Iris pigment epithelial cell (primary cell): ENCODE results near the gene PKHD1.

Experiments
- DNase-seq: peaks from one replicate; pipeline ENCODE4 v3.0.0-alpha.2; 2011; ENCODE audit warnings: low read depth

Gene PKHD1

GRCh38 chr6:51616243-51616642 lies 471.2 kb downstream of the PKHD1 start:
- DNase-seq = no peak

GRCh38 chr6:51614725-51615124 lies 472.7 kb downstream of the PKHD1 start:
- DNase-seq = no peak

- no peak for DNase-seq
Measured at GRCh38 chr6:51613558-51613957, 473.9 kb downstream of the PKHD1 start.

- DNase-seq = no peak
Measured at GRCh38 chr6:51608932-51609331, 478.5 kb downstream of the PKHD1 start.

- DNase-seq = no peak
Measured at GRCh38 chr6:51608383-51608782, 479.0 kb downstream of the PKHD1 start.

- no peak for DNase-seq
Measured at GRCh38 chr6:51600514-51600913, 486.9 kb downstream of the PKHD1 start.

- no peak for DNase-seq
Measured at GRCh38 chr6:51598171-51598570, 489.2 kb downstream of the PKHD1 start.

- no peak for DNase-seq
Measured at GRCh38 chr6:51594981-51595380, 492.4 kb downstream of the PKHD1 start.

GRCh38 chr6:51585264-51585663 lies 502.1 kb downstream of the PKHD1 start:
- DNase-seq = no peak

GRCh38 chr6:51584163-51584562 lies 503.2 kb downstream of the PKHD1 start:
- DNase-seq = no peak

- no peak for DNase-seq
Measured at GRCh38 chr6:51578994-51579393, 508.4 kb downstream of the PKHD1 start.

GRCh38 chr6:51578362-51578761 lies 509.1 kb downstream of the PKHD1 start:
- no peak for DNase-seq

- DNase-seq = no peak
Measured at GRCh38 chr6:51574040-51574439, 513.4 kb downstream of the PKHD1 start.

GRCh38 chr6:51571168-51571567 lies 516.2 kb downstream of the PKHD1 start:
- no peak for DNase-seq

- DNase-seq = no peak
Measured at GRCh38 chr6:51570168-51570921, 517.1 kb downstream of the PKHD1 start.

GRCh38 chr6:51569594-51569993 lies 517.8 kb downstream of the PKHD1 start:
- no peak for DNase-seq

GRCh38 chr6:51568771-51569170 lies 518.6 kb downstream of the PKHD1 start:
- DNase-seq = no peak

GRCh38 chr6:51565472-51565871 lies 521.9 kb downstream of the PKHD1 start:
- no peak for DNase-seq
